ENCODE data around the gene ABCC2.

- TF ChIP-seq EZH2 (IDR thresholded peaks at IDR 0.05; ENCODE audit: insufficient read depth, poor library complexity, severe bottlenecking), result no peak
- TF ChIP-seq EZH2phosphoT487 (IDR thresholded peaks at IDR 0.05; ENCODE audit: insufficient read depth, low read depth), result no peak
Observed at GRCh38 chr10:99809481-99809880, 27.0 kb downstream of the ABCC2 start.
